GM23338 (cell line): Measurements from ENCODE around the gene MS4A8. TPM values are rescaled to one million over a fixed set of nuclear protein-coding genes. Genes with fewer than 3 reads are reported as not detected.

Source experiments
- ATAC-seq: fragments of 200-7000 bp; cut with Tn5 transposase; 3 replicates; pipeline ENCODE4 v1.9.1; 2020
- DNase-seq: peaks from one replicate; pipeline ENCODE4 v3.0.0-alpha.2; 2015; ENCODE audit warnings: low spot score
- H2AFZ ChIP-seq: fragments of 200-600 bp; sonication (generic); 2 replicates; pipeline ENCODE4 v1.8.0; 2016; ENCODE audit warnings: antibody characterized with exemption, mild to moderate bottlenecking, moderate library complexity
- H3F3A ChIP-seq: fragments of 200-600 bp; sonication (generic); replicated peaks from 2 replicates; pipeline ENCODE4 v1.8.0; 2017; ENCODE audit warnings: antibody characterized with exemption, mixed run types, low read depth
- H3K27ac ChIP-seq: fragments of 200-600 bp; sonication (generic); 2 replicates; pipeline ENCODE4 v1.6.1; 2016; ENCODE audit warnings: low read depth
- H3K27me3 ChIP-seq: fragments of 200-600 bp; sonication (generic); 2 replicates; pipeline ENCODE4 v1.8.0; 2016; ENCODE audit warnings: mild to moderate bottlenecking, mixed run types, moderate library complexity; ENCODE audit not compliant: insufficient read depth
- H3K36me3 ChIP-seq: fragments of 200-600 bp; sonication (generic); 2 replicates; pipeline ENCODE4 v1.8.0; 2016; ENCODE audit warnings: mild to moderate bottlenecking; ENCODE audit not compliant: insufficient read depth
- H3K4me1 ChIP-seq: fragments of 200-600 bp; sonication (generic); 2 replicates; pipeline ENCODE4 v1.8.0; 2016; ENCODE audit warnings: mild to moderate bottlenecking, moderate library complexity; ENCODE audit not compliant: insufficient read depth
- H3K4me2 ChIP-seq: fragments of 200-600 bp; sonication (generic); 2 replicates; pipeline ENCODE4 v1.7.1; 2017; ENCODE audit warnings: mixed run types
- H3K4me3 ChIP-seq: fragments of 200-600 bp; sonication (generic); 2 replicates; pipeline ENCODE4 v1.6.1; 2016; ENCODE audit warnings: mixed run types
- H3K79me2 ChIP-seq: fragments of 200-600 bp; sonication (generic); replicated peaks from 2 replicates; pipeline ENCODE4 v1.8.0; 2017; ENCODE audit warnings: mild to moderate bottlenecking; ENCODE audit not compliant: insufficient read depth
- H3K9me2 ChIP-seq: fragments of 200-600 bp; sonication (generic); 2 replicates; pipeline ENCODE4 v1.8.0; 2017; ENCODE audit not compliant: insufficient read depth
- H4K20me1 ChIP-seq: fragments of 200-600 bp; sonication (generic); replicated peaks from 2 replicates; pipeline ENCODE4 v1.8.0; 2017; ENCODE audit warnings: mild to moderate bottlenecking; ENCODE audit not compliant: insufficient read depth
- H3K27ac Mint-ChIP-seq: 2 replicates; pipeline ENCODE4 v1.8.0; 2020; ENCODE audit warnings: inconsistent platforms, mild to moderate bottlenecking, moderate library complexity, mixed read lengths
- H3K27me3 Mint-ChIP-seq: 3 replicates; pipeline ENCODE4 v1.8.0; 2022; ENCODE audit warnings: low read depth, mild to moderate bottlenecking, moderate library complexity, mixed read lengths, inconsistent platforms; ENCODE audit not compliant: insufficient read depth, poor library complexity
- H3K36me3 Mint-ChIP-seq: 3 replicates; pipeline ENCODE4 v1.8.0; 2021; ENCODE audit warnings: low read depth, mild to moderate bottlenecking, inconsistent platforms, moderate library complexity, mixed read lengths
- H3K4me1 Mint-ChIP-seq: 3 replicates; pipeline ENCODE4 v1.8.0; 2020; ENCODE audit warnings: mild to moderate bottlenecking, inconsistent platforms, mixed read lengths
- H3K4me3 Mint-ChIP-seq: 3 replicates; pipeline ENCODE4 v1.8.0; 2021; ENCODE audit warnings: moderate library complexity, mild to moderate bottlenecking, inconsistent platforms, mixed read lengths
- H3K9me3 Mint-ChIP-seq: 3 replicates; pipeline ENCODE4 v1.8.0; 2020; ENCODE audit warnings: moderate library complexity, mild to moderate bottlenecking, inconsistent platforms, mixed read lengths
- ETS1 ChIP-seq: IDR thresholded peaks from 2 replicates; pipeline ENCODE4 v1.6.1; 2016; ENCODE audit warnings: antibody characterized with exemption
- EZH2 ChIP-seq: fragments of 200-600 bp; sonication (generic); IDR thresholded peaks from one replicate; pipeline ENCODE4 v1.8.0; 2017; ENCODE audit warnings: antibody characterized with exemption, mild to moderate bottlenecking, low read depth; ENCODE audit not compliant: unreplicated experiment
- NANOG ChIP-seq: IDR thresholded peaks from 2 replicates; pipeline ENCODE4 v1.6.1; 2016; ENCODE audit warnings: antibody characterized with exemption, borderline replicate concordance
- STAT1 ChIP-seq: IDR thresholded peaks from one replicate; pipeline ENCODE4 v1.6.1; 2016; ENCODE audit warnings: antibody characterized with exemption; ENCODE audit not compliant: unreplicated experiment
- ZNF114 ChIP-seq: fragments of 250-450 bp; sonication (Bioruptor Pico); IDR thresholded peaks from 2 replicates; pipeline ENCODE4 v1.5.0; 2020; ENCODE audit warnings: mild to moderate bottlenecking, moderate library complexity
- ZNF331 ChIP-seq: fragments of 250-450 bp; sonication (Bioruptor Pico); IDR thresholded peaks from 2 replicates; pipeline ENCODE4 v1.5.0; 2020; ENCODE audit warnings: low read depth, mild to moderate bottlenecking, moderate library complexity
- ZNF462 ChIP-seq: fragments of 250-450 bp; sonication (Bioruptor Pico); IDR thresholded peaks from 2 replicates; pipeline ENCODE4 v1.5.0; 2020; ENCODE audit warnings: mild to moderate bottlenecking, moderate library complexity
- polyA plus RNA-seq: library from polyadenylated mRNA; unstranded; fragments of >200 nt; fragmentation: Nextera tagmentation; extraction: Ambion mirVana; gene quantifications from 2 replicates; pipeline ENCODE4 v1.2.1, GENCODE V29; 2016
- total RNA-seq: library from RNA; depleted of rRNA; stranded (reverse); fragments of >200 nt; shearing (Covaris generic); gene quantifications from 2 replicates; pipeline ENCODE4 v1.2.3, GENCODE V29; 2014
- TF ChIP-seq, protein P1 (sequence below): IDR thresholded peaks from one replicate; pipeline ENCODE4 v1.6.1; 2018; ENCODE audit warnings: antibody characterized with exemption; ENCODE audit not compliant: unreplicated experiment

The MS4A8 gene
- total and polyA plus RNA-seq, 2 experiments from 2014 or later = not detected

DNA sequence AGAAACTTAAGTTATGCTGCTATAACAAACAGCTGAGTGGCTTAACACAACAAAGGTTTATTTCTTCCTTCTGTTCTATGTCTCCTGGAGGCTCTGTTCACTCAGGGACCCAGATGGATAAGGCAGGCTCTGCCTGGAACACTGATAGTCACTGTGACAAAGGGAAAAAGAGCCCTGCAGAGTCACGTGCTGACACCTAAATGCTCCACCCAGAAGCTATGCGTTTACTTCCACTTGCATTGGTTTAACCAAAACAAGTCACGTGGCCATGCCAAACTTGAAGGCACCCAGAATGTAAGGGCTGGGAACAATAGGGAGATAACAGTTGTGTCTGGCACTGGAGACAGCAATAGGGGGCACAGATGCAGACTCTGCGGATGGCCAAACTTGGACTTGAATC lies 53.9 kb downstream of the MS4A8 start:
- Histone ChIP-seq H3K4me2 (no peak overlapping the region), H3K4me3 (no peak overlapping the region), H3K9me2 (no peaks in the 10 kb centered on the region), H2AFZ (no peak overlapping the region), H3K27ac (no peak overlapping the region), H3K27me3 (no peaks in the 10 kb centered on the region), H3K36me3 (no peaks in the 10 kb centered on the region), H3K79me2 (no peaks in the 10 kb centered on the region), H3K4me1 (no peaks in the 10 kb centered on the region), H3F3A (no peaks in the 10 kb centered on the region), H4K20me1 (no peaks in the 10 kb centered on the region)
- no peak overlapping the region for H3K27ac Mint-ChIP-seq
- peaks cover 7% of the 10 kb centered on the region; the same call in 1 of the 3 replicates for H3K9me3 Mint-ChIP-seq
- peaks cover 9% of the 10 kb centered on the region for H3K27me3 Mint-ChIP-seq
- no peaks in the 10 kb centered on the region for H3K4me1 Mint-ChIP-seq
- DNase-seq (no peak), ATAC-seq (no peak)
- no peak overlapping the region for H3K4me3 Mint-ChIP-seq
- TF ChIP-seq STAT1 (no peak), ZNF462 (CRISPR knock-in tag) (no peak), ETS1 (no peak), NANOG (no peak), ZNF331 (CRISPR knock-in tag) (no peak), EZH2 (no peak), ZNF114 (CRISPR knock-in tag) (no peak)
- TF ChIP-seq, protein P1, sequence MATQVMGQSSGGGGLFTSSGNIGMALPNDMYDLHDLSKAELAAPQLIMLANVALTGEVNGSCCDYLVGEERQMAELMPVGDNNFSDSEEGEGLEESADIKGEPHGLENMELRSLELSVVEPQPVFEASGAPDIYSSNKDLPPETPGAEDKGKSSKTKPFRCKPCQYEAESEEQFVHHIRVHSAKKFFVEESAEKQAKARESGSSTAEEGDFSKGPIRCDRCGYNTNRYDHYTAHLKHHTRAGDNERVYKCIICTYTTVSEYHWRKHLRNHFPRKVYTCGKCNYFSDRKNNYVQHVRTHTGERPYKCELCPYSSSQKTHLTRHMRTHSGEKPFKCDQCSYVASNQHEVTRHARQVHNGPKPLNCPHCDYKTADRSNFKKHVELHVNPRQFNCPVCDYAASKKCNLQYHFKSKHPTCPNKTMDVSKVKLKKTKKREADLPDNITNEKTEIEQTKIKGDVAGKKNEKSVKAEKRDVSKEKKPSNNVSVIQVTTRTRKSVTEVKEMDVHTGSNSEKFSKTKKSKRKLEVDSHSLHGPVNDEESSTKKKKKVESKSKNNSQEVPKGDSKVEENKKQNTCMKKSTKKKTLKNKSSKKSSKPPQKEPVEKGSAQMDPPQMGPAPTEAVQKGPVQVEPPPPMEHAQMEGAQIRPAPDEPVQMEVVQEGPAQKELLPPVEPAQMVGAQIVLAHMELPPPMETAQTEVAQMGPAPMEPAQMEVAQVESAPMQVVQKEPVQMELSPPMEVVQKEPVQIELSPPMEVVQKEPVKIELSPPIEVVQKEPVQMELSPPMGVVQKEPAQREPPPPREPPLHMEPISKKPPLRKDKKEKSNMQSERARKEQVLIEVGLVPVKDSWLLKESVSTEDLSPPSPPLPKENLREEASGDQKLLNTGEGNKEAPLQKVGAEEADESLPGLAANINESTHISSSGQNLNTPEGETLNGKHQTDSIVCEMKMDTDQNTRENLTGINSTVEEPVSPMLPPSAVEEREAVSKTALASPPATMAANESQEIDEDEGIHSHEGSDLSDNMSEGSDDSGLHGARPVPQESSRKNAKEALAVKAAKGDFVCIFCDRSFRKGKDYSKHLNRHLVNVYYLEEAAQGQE = no peak
- no peaks in the 10 kb centered on the region for H3K36me3 Mint-ChIP-seq
